CD4-positive, alpha-beta T cell treated with Interleukin-12 subunit alpha and Interleukin-12 subunit beta, for 1 hour (primary cell): ENCODE measurements around the gene MEIKIN.
A peak's percentile ranks its signal among the peaks of the same experiment; 100 is the strongest.

Source experiments
- DNase-seq: peaks from one replicate; pipeline ENCODE4 v3.0.0-alpha.2; 2020

The MEIKIN gene, protein sequence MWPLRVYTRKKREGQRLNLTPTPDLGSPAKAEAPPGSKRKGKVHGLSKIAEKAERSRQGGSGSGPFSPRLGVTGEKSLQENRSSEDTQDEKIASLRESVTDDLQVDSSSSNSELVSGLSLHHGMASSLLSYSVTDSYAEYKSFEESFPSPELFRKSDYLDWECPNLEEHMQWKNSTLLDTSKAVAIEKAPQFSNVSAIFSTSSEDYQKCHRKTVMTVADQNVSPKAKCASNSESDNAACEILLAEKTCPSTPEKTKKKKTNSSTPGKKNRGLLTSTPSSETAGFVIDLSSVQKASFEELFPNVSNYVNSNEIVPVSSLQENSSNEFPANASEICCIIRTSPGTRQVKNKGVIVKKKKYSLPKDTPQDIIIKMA

DNA sequence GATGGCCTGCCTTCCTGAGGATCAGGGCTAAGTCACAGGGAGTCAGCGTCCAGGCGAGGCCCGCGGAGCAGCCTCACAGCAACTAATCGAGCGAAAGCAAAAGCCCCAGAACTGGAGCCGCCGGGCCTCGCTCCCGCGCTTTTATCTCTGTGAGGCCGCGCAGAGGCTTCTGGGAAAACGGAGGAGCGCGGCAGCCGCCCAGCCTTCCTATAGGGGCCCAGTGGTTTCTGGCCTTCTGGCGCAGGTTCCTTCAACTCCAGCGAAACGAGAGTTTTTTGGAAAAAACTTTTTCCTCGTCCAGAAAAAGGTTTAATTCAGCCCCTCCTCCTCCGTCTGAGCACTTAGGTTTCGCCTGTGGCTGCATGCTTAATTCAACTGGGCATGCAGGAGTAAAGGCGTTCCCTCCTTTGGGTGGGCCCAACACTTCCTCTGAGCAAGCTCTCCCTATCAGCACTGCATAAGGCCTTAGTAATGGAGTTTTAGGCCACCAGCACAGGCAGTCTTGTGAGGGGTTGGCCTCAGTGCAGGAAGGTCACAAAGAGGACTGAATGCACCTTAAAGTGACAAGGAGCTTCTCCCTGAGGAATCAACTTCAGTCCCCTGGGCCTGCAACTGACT, at the start of gene MEIKIN:
Gene MEIKIN (minus strand): TSS at position 113 of the 618 bp plus-strand sequence. CDS start 158 bp downstream, outside the sequence.
- DNase-seq: no peak

DNA sequence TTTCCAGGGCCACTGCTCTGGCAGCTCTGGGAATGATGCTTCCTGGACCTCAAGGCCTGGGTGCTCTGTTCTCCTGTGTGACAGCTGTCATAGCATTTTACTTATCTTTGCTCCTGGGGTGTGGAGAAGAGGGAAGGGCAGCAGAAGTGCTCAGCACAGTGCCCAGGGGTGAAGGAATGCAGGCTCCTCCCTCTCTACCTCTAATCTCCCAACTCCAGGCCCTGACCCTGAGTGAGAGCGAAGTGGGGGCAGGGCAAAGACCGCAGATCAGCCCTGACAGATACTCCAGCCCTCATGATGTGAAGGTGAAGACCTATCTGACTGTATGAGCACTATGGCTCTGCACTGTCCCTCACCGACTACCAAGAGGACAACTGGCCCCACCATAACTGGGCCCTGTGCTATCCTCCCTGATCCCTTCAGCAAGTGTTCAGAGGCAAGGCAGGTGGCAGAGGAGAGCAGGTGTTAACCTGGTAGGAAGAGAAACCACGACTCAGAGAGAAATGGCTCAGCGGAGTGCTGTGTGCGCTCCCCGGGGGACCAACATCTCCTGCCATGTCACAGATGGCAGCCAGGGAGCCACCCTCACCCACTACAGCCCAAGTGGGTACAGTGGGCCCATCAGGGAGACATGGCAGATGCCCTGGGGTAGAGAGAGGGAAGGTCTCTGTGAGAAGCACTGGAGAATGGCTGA, 49.2 kb upstream of the MEIKIN start:
- DNase-seq: no peak

DNA sequence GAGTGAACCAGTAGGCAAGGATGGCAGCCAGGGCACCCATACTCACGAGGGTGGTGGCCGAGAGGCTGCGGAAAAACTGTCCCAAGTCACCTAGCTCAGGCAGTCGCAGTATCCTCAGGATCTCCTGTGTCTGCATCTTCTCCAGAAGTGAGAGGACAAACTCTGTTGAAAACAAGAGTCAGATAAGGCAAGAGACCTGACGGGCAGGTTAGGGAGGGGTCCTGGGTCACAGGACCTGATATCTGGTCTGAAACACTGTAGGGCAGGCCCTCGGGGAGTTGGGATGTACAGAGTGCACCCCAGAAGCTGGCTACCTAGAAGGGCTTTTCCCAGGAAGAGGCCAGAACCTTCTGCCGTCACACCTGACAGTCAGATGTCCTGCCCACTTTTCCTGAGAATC, 48.6 kb upstream of the MEIKIN start:
- DNase-seq: no peak

DNA sequence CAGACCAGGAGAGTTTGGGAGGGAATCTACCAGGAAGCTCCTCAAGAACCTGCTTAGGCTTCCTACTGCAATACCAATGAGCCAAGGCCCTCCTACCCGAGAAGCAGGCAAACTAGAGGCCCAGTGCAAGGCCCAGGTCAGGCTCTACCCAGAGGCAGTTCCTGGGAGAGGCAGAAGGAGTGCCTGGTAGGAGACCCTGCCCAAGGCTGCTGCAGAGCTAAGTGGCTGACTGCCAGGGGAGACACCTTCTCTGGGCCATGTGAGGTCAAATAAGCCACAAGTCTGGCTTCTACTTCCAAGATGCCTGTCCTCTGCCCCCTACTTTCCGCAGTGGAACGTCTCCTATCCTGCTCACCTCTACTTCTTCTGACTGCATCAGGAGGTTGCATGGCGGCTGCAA, 48.2 kb upstream of the MEIKIN start:
- DNase-seq: no peak

DNA sequence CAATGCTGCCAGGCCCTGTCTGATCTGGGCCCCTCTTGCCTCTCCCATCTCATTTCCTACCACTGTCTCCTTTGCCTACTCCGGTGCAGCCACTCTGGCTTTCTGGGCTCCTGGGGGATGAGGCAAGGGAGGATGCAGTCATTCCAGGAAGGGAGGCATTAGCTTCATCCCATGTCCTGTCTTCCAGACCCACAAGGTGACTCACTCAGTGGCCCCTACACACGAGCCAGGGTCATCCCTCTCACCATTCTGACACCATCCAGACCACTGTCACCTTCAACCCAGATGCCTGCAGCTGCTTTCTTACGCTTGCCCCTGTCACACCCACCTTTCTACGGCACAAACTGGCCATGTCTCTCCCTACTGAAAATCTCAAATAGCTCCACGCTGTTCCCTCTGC, 46.9 kb upstream of the MEIKIN start:
- no peak for DNase-seq

DNA sequence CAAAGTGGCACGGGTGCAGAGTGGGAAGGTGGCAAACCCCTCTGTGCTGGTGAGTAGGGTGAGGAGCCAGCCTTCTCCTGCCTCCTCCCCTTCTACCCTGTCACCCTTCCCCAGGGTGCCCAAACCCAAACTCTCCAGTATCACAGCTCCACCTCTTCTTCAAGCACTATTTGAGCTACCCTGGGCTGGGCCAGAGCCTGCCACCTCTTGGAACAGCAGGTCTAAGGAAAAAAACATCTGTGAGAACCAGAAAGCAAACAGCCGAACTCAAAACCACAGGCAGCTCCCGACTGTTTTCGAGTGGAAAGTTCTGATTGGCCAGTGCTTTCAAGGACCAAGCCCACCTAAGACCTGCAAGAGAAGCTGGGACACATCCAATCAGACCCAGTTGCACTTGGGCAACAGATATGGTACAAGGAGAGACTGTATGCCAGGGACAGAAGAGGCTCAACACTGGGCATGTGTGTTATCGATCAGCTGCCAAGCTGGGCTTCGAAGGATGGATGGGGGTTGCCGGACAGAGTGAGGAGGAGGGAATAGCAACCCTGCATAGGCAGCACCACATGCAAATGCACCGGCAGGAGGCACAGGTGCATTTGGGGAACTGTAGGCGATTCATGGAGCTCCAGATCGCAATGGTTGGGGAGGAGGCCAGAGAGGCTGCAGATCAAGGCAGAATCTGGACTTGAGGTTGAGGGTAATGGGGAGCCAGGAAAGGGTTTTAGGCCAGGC, 46.3 kb upstream of the MEIKIN start:
- no peak for DNase-seq

DNA sequence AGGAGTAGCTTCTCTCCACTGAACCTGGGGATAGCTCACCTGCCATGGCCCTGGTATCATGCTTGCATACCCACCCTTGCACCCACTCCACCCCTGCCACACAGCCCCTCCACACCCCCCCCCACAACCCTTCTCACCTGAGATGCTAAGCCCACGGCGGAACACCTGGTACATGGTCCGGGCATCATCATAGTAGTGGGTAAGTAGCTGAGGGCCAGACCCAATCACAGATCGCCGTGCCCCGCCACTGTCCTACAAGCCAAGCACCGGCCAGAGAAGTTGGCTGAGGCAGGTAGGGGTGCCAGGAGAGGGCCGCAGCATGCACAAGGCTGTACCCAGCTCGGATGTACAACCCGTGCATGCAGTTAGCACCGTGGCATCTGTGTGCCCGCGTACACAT, 45.3 kb upstream of the MEIKIN start:
- no peak for DNase-seq

DNA sequence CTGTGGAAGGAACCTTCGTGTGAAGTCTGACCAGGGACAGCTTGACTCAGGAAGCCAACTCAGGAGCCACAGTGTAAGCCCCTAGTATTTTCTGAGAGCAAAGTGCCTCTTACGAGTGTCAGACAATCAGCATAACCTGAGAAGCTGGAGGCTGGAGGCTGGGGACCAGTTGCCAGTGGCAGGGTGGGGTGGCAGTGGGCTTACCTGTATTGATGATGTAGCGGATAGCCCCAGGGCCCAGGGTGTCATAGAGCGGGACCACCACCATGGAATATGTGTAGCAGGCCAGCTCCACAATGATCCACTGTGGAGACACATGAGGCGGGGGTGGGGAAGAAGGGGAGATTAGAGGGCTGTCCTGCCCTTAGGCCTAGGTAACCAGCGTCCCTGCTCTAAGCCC, 43.1 kb upstream of the MEIKIN start:
- DNase-seq: no peak

DNA sequence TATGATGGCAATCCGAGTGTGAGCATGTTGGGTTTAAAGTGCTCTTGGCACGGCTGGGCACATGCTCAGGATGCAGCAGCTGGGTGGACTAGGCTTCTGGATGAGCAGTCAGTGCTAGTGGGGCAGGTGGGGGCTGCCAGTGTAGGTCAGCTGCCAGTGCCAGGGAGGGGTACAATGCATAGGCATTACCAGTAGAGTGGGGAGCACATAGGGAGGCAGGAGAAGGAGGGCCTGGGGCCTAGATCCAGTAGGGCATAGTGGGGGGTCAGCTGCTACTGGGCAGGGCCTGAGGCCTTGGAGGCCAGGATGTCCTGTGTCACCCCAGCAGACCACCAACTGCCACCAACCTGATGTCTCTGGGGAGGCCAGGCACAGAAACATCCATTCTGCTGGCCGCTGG, 41.8 kb upstream of the MEIKIN start:
- no peak for DNase-seq

DNA sequence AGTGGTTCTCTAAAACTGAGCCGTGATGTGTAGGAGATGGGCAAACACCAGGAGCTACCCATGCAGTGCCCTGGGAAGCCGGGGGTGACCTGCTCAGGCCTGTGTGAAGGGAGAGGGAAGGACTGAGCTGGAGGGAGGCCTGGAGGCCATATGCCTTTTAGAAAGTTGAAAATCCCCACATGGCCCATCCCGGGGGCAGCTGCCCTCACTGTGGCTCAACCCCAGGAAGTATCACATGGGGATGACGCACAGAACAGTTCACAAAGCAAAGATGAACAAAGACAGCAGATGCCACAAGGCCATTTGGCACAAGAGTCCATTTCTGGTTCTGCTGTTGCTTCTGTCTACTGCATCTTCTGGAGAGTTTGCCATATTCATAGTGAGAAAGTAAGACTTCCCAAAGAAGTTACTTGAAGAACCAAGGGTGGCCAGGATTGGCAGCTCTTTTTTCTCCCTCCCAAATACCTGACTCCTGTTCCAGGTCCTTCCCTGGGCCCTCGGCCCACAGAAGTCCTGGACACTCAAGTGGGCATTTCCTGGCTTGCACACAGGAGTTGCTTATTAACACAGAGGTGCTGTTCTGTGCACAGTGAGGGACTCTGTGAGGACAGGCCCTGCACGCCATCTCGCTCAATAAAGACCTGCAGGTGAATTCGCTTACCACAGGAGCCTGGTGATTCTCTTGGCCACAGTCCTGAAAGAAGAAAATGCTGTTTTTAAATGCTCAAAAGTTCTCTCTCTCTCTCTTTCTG, 40.9 kb upstream of the MEIKIN start:
- no peak for DNase-seq

DNA sequence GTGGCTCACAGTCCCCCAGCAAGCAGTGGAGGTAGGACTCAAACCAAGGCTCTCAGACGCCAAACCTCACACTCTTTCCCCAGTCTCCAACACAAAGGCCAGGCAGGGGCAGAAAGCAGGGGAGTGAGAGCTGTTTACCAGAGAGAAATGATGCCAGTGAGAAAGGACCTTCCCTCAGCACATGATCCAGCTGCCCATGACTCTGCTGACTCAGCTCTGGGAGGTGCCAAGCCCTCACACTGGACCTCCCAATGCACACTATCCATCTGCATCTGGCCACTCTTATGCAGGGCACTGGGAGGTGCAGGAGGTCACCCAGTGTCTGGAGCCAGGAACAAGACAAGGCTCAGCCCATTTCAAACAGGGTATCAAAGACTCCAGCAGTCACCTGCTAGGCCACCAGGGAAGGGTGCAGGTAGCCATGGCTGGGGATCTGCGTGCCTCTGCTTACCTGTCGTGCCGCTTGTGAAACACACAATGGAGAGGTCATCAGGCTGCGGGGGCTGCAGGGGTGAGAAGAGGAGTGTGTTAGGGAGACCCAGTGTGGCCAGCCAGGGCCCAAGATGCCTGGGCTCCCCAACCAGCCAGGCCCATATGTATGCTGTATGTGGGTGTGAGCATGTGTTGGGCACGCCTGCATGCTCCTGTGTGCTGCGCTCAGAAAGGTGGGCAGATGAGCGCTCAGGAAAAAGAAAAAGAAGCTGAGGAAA, 39.6 kb upstream of the MEIKIN start:
- DNase-seq: no peak

DNA sequence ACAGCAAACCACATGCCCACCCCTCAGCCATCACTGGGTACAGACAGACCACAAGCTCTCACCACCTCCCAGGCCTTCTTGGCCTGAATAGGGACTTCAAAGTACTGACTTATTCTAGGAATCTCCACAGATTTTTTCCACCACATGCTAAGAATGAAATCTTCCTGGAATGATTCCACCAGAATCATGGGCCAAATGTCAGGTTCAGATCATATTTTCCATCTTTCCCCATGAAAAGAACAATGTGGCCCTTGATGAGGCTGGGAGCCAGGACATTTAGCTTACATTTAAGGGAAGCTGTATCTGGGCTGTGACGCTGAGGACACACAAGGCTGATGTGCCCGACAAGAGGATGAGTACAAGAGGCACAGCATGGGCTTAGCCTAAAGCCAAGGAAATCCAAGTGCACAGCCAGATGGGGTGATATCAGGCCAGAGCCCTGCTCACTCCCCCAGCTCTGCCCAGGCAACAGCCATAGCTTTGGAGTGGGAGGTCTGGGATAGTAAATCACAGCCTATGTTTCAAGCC, 37.8 kb upstream of the MEIKIN start:
- DNase-seq: no peak

DNA sequence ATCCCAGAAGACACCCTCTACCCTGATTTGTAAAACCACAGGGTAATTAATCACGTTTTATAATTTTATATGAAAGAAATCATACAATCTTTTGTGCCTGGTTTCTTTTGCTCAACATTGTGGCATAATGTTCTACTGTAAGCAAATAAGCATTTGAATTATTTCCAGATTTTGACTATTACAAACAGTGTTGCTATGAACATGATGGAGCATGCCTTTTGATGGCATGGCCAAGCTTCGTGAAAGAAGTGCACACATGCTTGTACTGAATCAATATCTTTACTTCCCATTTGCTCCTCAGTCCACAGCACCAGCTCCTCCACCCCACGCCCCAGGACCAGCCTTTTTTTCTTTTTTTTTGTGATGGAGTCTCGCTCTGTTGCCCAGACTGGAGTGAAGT, 36.1 kb upstream of the MEIKIN start:
- DNase-seq: no peak

DNA sequence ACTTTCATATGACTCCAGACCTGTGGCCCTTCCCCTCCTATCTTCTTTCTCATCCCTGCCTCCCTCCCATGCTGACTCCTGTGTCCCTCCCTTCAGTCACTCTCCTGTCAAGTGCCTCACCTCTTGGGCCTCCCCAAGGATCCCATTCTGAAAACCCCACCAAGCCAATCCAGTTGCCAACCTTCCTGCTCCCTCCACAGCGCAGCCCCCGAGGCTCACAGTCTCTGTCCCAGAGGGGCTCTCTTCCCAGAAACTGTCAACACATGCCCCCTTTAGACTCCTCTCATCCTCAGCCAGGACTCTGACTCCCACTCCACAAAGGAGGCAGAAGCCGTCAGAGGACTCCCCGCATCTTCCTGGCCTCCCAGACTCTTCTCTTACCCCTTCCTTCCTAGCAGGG, 35.2 kb upstream of the MEIKIN start:
- DNase-seq: no peak

DNA sequence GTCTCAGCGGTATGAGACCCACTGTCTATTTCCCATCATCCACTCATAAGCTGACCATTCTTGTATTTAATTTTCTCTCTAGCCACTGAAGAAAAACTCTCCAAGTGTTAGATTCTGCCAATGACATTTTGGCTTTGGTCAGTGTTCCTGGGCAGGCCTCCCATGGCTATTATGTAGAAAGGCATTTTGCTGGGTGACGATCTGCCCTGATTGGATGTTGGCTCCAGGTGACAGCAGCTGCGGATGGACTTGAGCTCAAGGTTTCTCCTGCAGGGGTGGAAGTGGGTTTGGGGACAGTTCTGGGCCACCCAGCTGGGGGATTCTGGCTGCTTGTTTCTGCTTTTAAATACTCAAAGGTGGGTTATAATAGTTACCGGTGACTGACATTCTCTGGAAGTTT, 34.4 kb upstream of the MEIKIN start:
- no peak for DNase-seq

DNA sequence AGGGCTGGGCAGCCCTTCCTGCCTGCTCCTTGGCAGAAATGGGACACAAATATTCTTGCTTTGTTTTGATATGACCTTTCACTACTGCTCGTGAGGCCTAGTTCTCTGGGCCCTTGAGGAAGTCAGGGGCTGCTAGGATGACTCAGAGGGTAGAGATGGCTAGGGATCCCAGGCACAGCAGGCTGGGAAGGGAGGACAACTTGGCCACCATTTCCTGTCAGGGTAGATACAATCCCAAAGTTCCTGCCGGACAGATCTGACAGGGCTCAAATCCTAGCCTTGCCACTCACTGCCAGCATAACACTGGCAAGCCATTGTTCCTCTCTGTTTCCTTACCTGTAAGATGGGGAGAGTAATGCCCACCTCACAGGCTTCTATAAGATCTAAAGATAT, 31.7 kb upstream of the MEIKIN start:
- no peak for DNase-seq

DNA sequence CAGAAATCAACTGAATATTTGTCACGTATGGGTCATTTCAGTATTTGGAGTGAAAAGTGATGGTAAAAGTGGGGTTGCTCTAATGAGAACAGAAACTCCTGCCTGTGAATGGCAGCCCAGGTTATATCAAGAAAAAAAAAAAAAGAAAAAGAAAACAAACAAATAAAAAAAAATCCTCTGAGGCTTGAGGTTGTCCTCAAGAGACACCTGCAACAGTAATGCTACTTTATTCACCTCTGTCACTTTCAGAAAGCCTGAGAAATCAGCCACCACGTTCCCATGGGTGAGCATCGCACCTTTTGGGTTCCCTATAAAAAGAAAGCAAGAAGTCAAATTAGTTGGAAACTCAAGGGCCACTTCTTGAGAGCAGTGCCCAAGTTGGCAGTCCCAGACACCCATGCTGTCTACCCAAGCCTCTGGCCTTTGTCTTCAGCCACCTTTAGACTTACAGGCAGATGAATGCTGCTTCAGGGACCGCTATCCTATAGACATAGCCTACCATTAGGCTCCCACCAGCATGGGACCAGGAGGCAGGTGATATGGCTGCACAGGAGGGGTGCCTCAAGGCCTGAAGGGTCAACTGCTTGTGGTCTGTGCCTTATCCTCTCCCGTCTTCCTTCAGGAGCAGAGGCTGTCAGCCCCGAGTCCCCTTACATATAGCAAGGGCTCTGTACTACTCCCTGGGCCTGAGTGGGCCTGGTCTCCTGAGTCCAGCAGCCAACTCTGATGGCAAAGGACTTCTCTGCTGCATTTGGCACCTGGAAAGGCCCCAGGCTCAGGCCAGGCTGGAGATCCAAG, 31.1 kb upstream of the MEIKIN start:
- DNase-seq: no peak

DNA sequence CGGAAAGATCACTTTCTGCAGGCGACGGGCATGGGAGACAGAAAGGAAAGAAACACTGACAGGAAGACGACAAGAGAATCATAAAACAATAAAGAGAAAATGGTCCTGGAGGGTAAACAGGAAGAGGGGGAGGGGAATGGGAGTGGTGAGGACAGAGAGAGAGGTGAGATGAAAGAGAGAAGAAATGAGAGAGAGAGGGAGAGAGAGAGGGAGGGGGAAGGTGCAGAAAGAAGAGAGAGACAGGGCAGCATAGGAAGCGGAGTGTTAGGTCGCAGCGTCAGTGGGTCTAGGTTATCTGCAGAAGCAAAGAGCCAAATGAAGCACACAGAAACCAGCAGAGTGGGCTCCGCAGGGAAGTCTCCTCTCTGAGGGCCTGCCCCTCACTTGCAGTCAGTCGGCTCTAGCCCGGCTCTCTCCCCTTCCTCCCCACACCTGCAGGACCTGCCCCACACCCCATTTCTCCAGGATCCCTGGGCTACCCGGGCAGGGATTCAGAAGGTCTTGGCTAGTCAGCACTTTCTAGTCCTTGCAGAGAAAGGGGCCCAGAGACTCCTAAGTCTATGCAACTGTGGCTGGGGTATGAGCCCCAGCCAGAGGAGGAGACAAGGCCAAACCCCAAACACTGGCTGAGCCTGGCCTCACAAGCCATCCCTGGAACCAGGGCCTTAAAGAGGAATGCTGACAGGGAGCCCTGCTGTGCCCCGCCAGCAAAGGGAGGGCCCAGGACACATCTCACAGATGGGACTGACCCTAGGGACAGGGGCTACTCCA, 29.7 kb upstream of the MEIKIN start:
- peak; percentile 49 for DNase-seq

DNA sequence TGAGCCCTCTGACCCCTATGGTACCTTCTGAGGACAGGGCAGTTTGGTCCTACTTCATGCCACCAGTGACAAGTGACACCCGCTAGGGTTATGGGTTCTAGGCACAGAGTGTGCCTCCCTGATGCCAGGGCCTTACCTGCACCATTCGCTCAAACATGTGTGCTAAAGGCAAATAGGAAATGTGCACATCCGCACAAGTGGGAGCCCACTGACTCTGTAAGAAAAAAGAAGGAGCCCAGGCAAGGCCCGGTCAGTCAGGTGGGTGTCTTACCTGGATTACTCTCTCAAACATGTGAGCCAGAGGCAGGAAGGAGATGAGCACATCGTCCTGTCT, 29.1 kb upstream of the MEIKIN start:
- no peak for DNase-seq

DNA sequence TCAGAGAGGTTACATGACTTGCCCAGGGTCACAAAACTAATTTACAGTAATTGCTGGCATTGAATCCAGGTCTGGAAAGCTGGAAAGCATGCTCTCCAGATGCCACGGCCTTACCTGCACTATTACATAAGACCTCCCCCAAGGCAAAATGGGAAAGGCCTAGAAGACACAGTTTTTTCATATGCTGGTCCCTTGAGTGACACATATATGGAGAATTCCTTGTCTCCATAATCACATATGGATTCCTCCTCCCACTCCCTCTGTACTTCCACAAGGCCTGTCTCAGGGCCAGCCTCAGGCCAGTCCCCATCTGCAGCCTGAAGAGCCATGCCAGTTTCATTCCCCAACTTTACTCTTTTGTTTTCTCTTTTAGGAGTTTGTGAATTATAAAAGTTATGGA, 28.6 kb upstream of the MEIKIN start:
- DNase-seq: no peak
